Measurements from ENCODE around the gene RAPGEF4.

DNA sequence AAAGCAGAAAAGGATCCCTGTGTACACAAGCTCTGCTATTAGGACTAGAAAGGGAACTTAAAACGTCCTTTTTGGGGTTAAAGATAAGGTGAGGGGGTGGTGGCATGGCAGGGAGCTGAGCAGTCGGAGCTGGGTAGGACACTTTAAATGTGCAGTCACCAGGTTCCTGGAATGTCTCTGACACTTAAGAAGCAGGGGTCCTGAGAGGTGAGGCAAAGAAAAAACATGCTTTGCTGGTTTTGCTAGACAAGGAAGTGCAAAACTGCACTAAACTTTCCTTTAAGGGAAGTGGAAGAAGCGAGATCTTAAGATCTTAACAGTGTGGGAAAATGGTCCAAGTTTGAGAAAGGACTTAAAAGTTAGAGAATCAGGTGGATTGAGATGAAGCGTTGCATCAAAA is 240.5 kb downstream of the RAPGEF4 start:
- TF ChIP-seq POLR2A (IDR thresholded peaks at IDR 0.05; ENCODE audit: low read length): no peak
- no peak for TF ChIP-seq GATA1 (IDR thresholded peaks at IDR 0.05; ENCODE audit: low read depth, low read length)

All from erythroblast (primary cell).